C1 segment of cervical spinal cord (tissue), 14 donors: ENCODE measurements around the gene MAU2.

Experiments
- DNase-seq, 14 donors: peaks; one replicate each; lab custom pipeline; 2025; lab: John Stamatoyannopoulos, UW

MAU2 gene

GRCh38 chr19:19320361-19321140 lies at the start of gene MAU2, which contains the start of gene SUGP1:
Gene MAU2 (plus strand): TSS chr19:19320829. CDS start chr19:19320860, 31 bp downstream.
Gene SUGP1 (minus strand): TSS chr19:19320509. CDS start chr19:19320496, 13 bp downstream.
- DNase-seq: peak; percentile 59 to 97 (median 86)

GRCh38 chr19:19271828-19272599 lies 48.6 kb upstream of the MAU2 start:
- DNase-seq: no peak

- DNase-seq: no peak
Observed at GRCh38 chr19:19274146-19274545, 46.5 kb upstream of the MAU2 start.

- DNase-seq: peak in 3 of 14 donors; percentile 2 to 38 (median 22)
Observed at GRCh38 chr19:19274716-19275565, 45.7 kb upstream of the MAU2 start.

GRCh38 chr19:19276386-19276785 lies 44.2 kb upstream of the MAU2 start:
- DNase-seq: no peak

GRCh38 chr19:19276851-19277250 lies 43.8 kb upstream of the MAU2 start:
- DNase-seq: no peak

GRCh38 chr19:19278315-19278714 lies 42.3 kb upstream of the MAU2 start:
- DNase-seq: no peak

GRCh38 chr19:19279062-19279612 lies 41.5 kb upstream of the MAU2 start:
- DNase-seq: no peak

GRCh38 chr19:19279853-19280252 lies 40.8 kb upstream of the MAU2 start:
- no peak for DNase-seq

- DNase-seq: peak in 9 of 14 donors; percentile 3 to 54 (median 25)
Observed at GRCh38 chr19:19280561-19280960, 40.1 kb upstream of the MAU2 start.

GRCh38 chr19:19285686-19286085 lies 34.9 kb upstream of the MAU2 start:
- DNase-seq: no peak

- no peak for DNase-seq
Observed at GRCh38 chr19:19292607-19293006, 28.0 kb upstream of the MAU2 start.

GRCh38 chr19:19294914-19295313 lies 25.7 kb upstream of the MAU2 start:
- no peak for DNase-seq

GRCh38 chr19:19296953-19297689 lies 23.5 kb upstream of the MAU2 start:
- DNase-seq: no peak

- peak in 1 of 14 donors; percentile 50 for DNase-seq
Observed at GRCh38 chr19:19297759-19298158, 22.9 kb upstream of the MAU2 start.

GRCh38 chr19:19300613-19301012 lies 20.0 kb upstream of the MAU2 start:
- no peak for DNase-seq

GRCh38 chr19:19303411-19303810 lies 17.2 kb upstream of the MAU2 start:
- DNase-seq: no peak

- DNase-seq: peak in 5 of 14 donors; percentile 0 to 53 (median 19)
Observed at GRCh38 chr19:19304186-19304965, 16.3 kb upstream of the MAU2 start.

- DNase-seq: peak in 1 of 14 donors; percentile 34
Observed at GRCh38 chr19:19305066-19305465, 15.6 kb upstream of the MAU2 start.

GRCh38 chr19:19305696-19306095 lies 14.9 kb upstream of the MAU2 start:
- no peak for DNase-seq
